K562 treated with DMSO at 1 percent for 24 hours (cell line): ENCODE results near the gene PTGIR. TPM values are rescaled to one million over a fixed set of nuclear protein-coding genes. Genes with fewer than 3 reads are reported as not detected.

ENCODE experiments used
- total RNA-seq: library from RNA; unstranded; fragments of 300-600 nt; gene quantifications from 2 replicates; pipeline ENCODE4 v1.2.3, GENCODE V29; 2022; ENCODE audit warnings: low read depth; ENCODE audit not compliant: insufficient read depth

The PTGIR gene, protein sequence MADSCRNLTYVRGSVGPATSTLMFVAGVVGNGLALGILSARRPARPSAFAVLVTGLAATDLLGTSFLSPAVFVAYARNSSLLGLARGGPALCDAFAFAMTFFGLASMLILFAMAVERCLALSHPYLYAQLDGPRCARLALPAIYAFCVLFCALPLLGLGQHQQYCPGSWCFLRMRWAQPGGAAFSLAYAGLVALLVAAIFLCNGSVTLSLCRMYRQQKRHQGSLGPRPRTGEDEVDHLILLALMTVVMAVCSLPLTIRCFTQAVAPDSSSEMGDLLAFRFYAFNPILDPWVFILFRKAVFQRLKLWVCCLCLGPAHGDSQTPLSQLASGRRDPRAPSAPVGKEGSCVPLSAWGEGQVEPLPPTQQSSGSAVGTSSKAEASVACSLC
- total RNA-seq, result not detected in 2 replicates

DNA sequence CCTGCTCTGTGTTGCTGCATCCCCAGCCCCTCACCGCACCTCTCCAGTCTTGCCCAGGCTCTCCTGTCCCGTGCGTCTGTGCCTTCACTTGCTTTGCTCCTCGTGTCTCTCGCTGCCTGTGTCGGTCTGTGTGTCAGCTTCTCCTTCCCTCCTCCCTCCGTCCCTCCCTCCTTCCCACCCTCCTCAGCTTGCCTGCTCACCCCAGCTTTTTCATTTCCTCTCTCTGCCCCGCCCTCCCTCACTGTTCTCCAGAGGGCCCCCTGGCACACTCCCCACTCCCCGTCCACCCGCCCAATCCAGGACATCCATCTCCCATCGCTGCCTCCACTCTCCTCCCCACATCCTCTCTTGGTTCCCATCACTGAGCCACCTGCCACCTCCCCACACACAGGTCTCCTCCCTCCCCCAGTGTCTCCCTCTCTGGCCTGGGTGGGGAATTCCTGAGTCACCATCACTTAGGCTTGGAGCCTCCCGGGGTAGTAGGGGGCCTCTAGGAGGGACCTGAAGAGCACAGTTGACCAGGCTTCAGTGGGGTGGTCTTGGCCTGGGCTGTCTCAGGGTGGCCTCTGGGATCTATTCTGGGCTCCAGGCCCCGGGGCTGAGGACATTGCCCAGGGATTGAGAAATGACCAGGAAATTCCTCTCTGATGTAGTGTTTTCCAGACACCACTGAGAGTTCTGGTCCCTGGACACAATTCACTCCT, at the start of gene PTGIR:
Gene PTGIR, minus strand, starts transcription at position 132 of the 704 bp plus-strand sequence. CDS start 864 bp downstream, outside the sequence.

DNA sequence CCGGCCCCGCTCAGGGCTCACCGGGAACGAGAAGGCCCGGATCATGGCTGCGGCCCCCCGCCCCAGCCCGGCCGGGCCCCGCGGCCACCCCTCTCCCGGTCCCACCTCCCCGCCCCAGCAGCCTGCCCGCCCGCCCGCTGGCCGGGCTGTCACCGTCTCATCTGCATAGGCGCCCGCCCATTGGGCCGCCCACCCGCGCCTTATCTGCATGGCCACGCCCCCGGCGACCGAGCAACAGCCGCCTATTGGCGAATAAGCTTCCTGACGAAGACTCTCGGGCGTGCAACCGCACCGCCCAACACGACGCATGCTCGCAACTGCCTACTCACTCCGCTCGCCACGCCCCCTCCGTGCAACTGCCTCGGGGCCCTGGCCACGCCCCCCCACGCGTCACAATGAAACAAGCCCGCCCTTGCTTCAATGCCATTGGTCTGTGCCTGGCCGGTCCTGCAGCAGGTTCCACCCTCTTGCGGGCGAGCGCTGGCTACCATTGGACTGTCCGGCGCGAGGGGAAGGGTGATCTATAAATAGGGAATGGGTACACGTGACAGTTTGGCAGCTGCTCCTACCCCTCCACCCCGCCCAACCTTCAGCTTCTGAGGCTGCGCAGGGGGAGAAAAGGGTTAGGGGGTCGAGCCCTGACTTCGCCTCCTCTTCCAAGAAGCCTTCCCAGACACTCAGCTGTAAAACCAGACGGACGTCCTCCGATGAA, 36.3 kb upstream of the PTGIR start, which contains the start of gene DACT3:
Gene DACT3, minus strand, starts transcription at position 163 of the 712 bp plus-strand sequence. Its CDS starts 118 bp downstream, at position 45.

DNA sequence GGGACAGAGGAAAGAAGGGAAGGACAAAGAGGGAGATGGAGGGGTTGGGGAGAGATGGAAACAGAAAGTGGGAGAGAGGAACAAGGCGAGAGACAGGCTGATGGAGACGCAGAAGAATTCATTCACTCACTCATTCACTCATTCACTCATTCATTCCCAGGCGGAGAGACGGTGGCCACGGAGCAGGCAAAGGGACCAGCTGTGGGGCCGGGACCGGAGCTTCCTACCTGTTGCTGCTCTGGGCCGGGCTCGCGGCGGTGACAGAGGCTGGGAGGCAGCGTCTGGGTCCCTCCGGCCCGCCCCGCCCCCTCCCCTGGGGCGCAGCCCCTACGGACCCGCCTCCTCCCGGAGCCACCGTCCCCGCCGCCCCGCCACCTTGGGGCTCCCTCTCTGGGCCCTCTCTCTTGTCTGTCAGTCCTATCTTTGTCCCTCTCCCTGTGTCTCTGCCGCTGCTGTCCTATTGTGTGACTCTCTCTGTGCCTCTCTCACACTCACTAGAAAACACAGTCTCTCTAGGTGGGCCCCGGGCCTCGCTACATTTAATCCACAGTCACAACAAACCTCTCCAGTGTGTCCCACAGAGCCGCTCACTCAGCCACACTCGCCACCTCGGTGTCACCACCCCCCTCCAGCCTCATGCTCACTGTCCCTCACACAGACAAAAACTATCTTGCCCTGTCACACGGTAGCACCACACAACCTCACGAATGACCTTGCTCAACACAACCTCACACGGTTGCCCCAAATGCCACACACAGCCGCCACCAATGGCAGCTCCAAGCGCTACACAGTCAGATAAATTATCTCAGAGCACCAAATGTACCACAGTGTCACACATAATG, 11.3 kb upstream of the PTGIR start, which contains the start of gene GNG8:
Gene GNG8, minus strand, starts transcription at position 283 of the 842 bp plus-strand sequence. CDS start 1,520 bp downstream, outside the sequence.

DNA sequence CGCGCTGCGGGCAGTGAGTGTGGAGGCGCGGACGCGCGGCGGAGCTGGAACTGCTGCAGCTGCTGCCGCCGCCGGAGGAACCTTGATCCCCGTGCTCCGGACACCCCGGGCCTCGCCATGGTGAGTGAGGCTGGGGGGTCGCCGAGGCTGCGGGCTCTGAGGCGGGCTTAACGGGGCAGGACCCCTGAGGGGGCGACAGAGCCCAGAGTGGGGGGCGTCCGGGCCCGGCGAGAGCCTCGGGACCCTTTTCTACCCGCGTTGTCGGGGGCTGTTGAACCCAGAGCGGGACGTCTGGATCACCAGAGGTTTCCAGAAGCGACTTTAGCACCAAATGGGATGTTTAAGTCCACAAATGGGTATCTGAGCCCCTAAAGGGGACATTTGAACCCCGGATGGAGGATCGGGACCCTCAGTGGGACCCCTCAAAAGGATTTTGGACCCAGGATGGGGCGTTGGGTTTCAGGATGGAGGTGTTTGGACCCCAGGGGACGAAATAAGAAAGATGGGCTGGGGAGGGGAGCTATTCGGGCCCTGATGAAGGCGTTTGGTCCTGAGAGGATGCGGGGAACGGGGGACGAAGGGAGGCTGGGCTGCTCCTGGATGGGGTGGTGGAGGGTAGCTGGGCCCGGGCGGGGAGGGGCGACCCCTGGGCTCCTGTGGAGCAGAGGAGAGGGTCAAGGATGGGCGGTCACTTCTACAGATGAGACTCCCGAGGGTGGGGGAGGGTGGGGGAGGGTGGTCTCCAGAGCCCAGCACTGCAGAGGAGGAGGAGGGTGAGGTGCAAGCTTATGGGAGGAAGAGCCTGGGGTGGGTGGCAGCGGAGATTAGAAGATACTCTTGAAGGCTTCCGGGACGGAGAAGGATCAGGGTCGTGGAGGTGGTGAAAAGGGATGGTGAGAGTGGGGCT, 23.3 kb downstream of the PTGIR start, which contains the start of gene CALM3:
Gene CALM3, plus strand, starts transcription at position 13 of the 907 bp plus-strand sequence. Its CDS starts 105 bp downstream, at position 118.

Other genes with a start within 250 kb of the PTGIR start
- gene CCDC8, start 211.5 kb downstream of the PTGIR start, total RNA-seq, result 14.2 and 14.4 TPM in 2 replicates
- gene PNMA8C, start 196.2 kb downstream of the PTGIR start, total RNA-seq, result not detected in 2 replicates
- gene PNMA8A, start 153.5 kb downstream of the PTGIR start, total RNA-seq, result 16.6 and 17.2 TPM in 2 replicates
- not detected in 2 replicates for gene PNMA8B, start 129.2 kb downstream of the PTGIR start, total RNA-seq
- gene CALM3, start 23.8 kb downstream of the PTGIR start, total RNA-seq, result 359 and 376 TPM in 2 replicates
- not detected in 2 replicates for gene GNG8, start 11.1 kb upstream of the PTGIR start, total RNA-seq
- 5.0 and 5.6 TPM in 2 replicates for gene DACT3, start 36.1 kb upstream of the PTGIR start, total RNA-seq
- 79.6 and 82.6 TPM in 2 replicates for gene PRKD2, start 92.0 kb upstream of the PTGIR start, total RNA-seq
- 66.9 and 77.4 TPM in 2 replicates for gene FKRP, start 121.0 kb upstream of the PTGIR start, total RNA-seq
- gene STRN4, start 121.4 kb upstream of the PTGIR start, total RNA-seq, result 98.4 and 113 TPM in 2 replicates
- 618 and 623 TPM in 2 replicates for gene SLC1A5, start 163.5 kb upstream of the PTGIR start, total RNA-seq
- 459 and 462 TPM in 2 replicates for gene AP2S1, start 225.8 kb upstream of the PTGIR start, total RNA-seq
- 29.9 and 30.3 TPM in 2 replicates for gene ARHGAP35, start 235.9 kb upstream of the PTGIR start, total RNA-seq